HG03175 (cell line): ENCODE measurements around the gene DLL1.
"Not testable (repeated sequence)": the region's sequence is repeated elsewhere in the genome, so short reads cannot be mapped to it uniquely, and the experiment has no call there.

Experiments used
- ATAC-seq: cut with Tn5 transposase; IDR thresholded peaks from one replicate; pipeline ENCODE4 v1.9.1; 2021; ENCODE audit warnings: mild to moderate bottlenecking, moderate library complexity; ENCODE audit not compliant: unreplicated experiment

Gene DLL1

GRCh38 chr6:170269151-170269845, 21.6 kb downstream of the DLL1 start:
- ATAC-seq = no peak

DNA sequence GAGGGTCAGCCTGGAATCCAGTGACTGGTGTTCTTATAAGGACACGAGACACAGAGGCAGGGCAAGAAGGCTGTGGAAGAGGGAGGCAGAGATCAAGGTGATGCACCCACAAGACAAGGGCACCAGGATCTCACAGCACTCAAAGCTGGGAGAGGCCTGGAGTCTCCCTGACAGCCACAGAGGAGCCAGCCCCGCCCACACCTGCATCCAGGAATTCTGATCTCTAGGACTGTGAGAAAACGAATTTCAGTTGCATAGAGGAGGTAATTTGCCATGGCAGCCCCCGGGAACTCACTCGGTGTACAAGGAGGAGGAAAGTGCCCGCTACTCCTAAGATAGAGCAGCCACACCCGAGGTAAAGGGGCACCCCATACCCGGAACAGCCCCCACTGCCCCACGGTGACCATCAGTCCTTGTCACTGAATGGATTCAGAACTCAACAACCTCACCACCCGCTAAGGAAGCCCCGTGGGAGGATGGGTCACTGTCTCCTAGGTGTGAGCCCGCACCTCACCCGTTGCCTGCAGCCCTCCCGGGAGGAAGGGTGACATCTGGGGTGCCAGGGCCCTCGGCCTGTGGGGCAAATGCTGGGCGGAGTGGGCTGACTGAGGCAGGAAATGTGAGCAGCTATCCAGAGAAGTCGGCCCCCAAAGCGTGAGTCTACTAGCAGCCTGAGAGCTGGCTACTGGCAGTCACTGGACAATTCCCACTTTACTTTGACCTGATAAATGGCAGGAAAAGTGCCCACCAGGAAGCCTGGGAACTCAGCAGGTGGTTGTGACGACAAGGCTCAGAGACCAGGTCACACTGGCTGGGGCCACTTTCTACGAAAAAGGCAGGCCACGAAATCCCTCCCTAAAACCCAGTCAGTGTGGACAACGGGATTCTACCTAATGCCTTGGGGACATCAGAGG, 22.4 kb downstream of the DLL1 start:
- no peak for ATAC-seq

GRCh38 chr6:170267688-170268087, 23.2 kb downstream of the DLL1 start:
- no peak for ATAC-seq

DNA sequence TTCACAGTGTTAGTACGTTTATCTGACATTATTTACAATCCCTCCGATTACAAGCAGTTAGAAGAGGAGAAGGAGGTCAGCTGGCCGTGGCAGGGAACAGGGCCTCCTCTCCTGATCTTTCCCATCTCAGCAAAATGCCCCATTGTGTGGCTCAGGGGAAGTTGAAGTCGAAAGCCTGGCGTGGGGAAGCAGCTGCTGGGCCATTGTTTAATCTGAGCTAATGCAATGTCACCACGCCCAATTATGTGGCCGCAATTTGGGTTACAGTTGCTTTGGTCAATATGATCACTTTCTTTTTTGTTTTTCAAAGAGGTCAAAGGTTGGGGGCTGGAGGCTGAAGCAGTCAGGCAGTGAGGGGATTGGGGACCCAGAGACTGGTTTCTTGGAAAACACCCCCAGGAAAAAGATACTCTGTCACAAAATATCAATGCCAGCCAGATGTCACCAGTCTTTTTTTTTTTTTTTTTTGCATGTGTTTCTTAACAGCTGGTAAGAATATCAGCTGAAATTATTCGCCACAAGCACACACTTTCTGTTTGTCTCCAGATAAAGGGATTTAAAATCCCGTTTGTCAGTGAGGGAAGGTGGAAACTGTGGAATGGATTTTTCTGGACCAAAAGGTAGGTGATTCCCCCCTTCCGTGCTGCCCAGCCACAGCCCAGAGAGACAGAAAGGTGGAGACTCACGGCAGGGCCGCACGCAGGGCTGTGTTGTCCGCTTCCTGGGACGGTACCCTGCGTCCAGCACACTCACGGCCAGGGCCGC, 24.6 kb downstream of the DLL1 start:
- ATAC-seq = no peak

GRCh38 chr6:170265655-170266054, 25.2 kb downstream of the DLL1 start:
- ATAC-seq = no peak

GRCh38 chr6:170264644-170265043, 26.2 kb downstream of the DLL1 start:
- not testable (repeated sequence) for ATAC-seq

GRCh38 chr6:170264086-170264485, 26.8 kb downstream of the DLL1 start:
- no peak for ATAC-seq

GRCh38 chr6:170263410-170263809, 27.5 kb downstream of the DLL1 start:
- no peak for ATAC-seq

GRCh38 chr6:170262489-170263088, 28.3 kb downstream of the DLL1 start:
- no peak for ATAC-seq

- no peak for ATAC-seq
These were observed 29.0 kb downstream of the DLL1 start for GRCh38 chr6:170261643-170262488.

GRCh38 chr6:170260686-170261085, 30.2 kb downstream of the DLL1 start:
- no peak for ATAC-seq

DNA sequence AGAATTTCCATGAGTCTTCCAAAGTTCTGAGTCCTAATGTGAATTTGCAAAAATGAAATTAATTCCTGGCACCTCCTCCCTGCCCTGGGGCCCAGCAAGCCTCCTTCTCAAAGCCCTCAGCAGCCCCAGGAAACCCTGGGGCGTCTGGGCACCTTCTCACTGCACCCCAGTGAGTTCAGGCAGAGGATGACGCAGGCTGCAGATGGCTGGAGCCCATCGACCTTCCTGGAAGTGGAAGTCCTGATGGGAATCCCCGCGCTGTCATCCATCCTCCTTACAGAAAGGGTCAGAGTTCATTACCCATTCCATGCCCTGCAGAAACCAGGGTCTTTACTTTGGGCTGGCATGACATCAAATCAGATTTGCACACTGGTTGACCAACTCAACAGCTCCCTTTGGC, 31.6 kb downstream of the DLL1 start:
- ATAC-seq = no peak

GRCh38 chr6:170258407-170258806, 32.5 kb downstream of the DLL1 start:
- ATAC-seq = no peak

- no peak for ATAC-seq
These were observed 33.5 kb downstream of the DLL1 start for GRCh38 chr6:170257376-170257775.

- ATAC-seq = no peak
These were observed 34.2 kb downstream of the DLL1 start for GRCh38 chr6:170256641-170257040.

GRCh38 chr6:170255426-170256125, 35.3 kb downstream of the DLL1 start:
- ATAC-seq = no peak

DNA sequence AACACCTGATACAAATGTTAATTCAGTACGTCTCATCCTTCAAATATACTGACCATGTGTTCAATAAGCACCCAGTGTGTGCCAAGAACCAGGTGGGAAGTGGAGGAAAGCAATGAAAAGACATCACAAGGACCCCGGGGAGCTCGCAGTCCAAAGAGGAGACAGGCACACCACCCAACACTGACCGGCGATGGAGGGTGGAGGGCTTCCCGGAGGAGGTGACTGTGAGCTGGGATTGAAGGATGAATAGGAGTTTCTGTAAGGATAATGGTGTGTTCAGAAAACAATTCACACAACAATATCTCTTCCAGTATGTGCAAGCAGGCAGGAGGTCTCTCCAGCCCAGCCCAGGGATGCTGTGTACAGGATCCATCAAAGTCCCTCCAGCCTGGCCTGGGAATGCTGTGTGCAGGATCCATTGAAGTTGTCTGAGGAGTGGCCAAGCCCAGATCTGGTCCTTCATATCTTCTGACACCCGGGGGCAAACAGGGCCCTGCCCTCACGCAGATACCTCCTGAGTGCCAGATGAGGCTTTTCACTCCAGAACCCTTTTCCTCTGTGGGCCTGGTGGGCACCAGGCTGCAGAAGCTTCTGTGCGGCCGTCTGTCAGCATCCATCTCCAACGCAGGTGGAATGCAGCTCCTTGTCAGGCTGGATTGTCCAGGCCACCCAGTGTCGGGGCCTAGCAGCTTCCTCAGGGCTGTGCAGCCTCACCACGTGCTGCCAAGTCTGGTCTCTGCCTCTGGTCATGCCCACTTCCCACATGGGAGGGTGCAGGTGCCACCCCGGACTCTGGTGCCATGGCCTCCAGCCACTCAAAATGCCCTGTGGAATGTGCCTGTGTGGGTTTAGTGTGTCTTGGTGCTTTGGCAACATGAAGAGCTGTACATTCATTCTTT, 36.3 kb downstream of the DLL1 start:
- no peak for ATAC-seq

- no peak for ATAC-seq
These were observed 37.0 kb downstream of the DLL1 start for GRCh38 chr6:170253910-170254269.
